H1 (cell line): ENCODE data around the gene SLIT2. TPM values are rescaled to one million over a fixed set of nuclear protein-coding genes. Genes with fewer than 3 reads are reported as not detected.

Source experiments
- BACH1 ChIP-seq: IDR thresholded peaks from 2 replicates; pipeline ENCODE4 v1.6.1; 2012; ENCODE audit warnings: low read length, improper control_type of control experiment
- CHD2 ChIP-seq: IDR thresholded peaks from 2 replicates; pipeline ENCODE4 v1.6.1; 2012; ENCODE audit warnings: low read length, improper control_type of control experiment
- EZH2 ChIP-seq: fragments of 200-600 bp; sonication (generic); IDR thresholded peaks from 2 replicates; pipeline ENCODE4 v1.7.1; 2012; ENCODE audit warnings: low read depth, mild to moderate bottlenecking, moderate library complexity, low read length, inconsistent platforms; ENCODE audit not compliant: severe bottlenecking
- polyA plus RNA-seq, 7 experiments: library from polyadenylated mRNA; depleted of rRNA in 3 of 7; stranded (reverse) in 5 of 7; unstranded in 2 of 7; fragments of >200 nt in 5 of 7; fragments of 200-250 nt in 2 of 7; gene quantifications; 1 replicate in 5 of 7; 2 replicates in 1 of 7; 4 replicates in 1 of 7; pipeline versions ENCODE4 v1.2.1 to v1.2.3, GENCODE V29; 2011 to 2013; ENCODE audit warnings: missing spikeins in 2 of 7, mixed read lengths in 2 of 7
- total RNA-seq: library from RNA; stranded (reverse); fragmentation: NEBNext Ultra II Directional; extraction: Animal tissue kit (Norgen Biotek cat#: 25700); gene quantifications from 2 replicates; pipeline ENCODE4 v1.2.1, GENCODE V29; 2021
- TF ChIP-seq, protein P1 (sequence below): fragments of 300-600 bp; sonication (generic); IDR thresholded peaks from 2 replicates; pipeline ENCODE4 v1.7.1; 2012; ENCODE audit warnings: low read length, moderate library complexity, mild to moderate bottlenecking, inconsistent platforms; ENCODE audit not compliant: insufficient replicate concordance

Gene SLIT2
- total and polyA plus RNA-seq, 2 of the 8 experiments (the other 6 are each of a cell fraction or from before 2014, with no cell fraction given) = 2.0 to 13.7 TPM

DNA sequence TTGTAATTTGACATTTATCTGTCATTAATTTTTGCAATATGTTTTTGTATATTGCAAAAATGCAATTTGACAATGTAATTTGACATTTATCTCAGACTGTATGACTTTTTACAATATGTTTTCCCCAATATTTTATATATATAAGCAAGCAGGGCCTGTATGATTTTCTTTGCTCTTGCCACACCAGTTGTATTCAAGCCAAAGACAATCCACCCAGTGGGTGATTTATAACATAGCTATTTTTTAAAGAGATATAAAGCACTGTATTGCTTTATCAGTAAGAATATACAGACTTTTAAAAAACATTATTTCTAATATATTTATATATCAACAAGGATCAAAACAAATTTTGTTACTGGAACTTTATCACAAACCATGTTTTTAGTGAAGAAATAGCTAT lies 47.3 kb downstream of the SLIT2 start (continued):
- TF ChIP-seq, protein P1, sequence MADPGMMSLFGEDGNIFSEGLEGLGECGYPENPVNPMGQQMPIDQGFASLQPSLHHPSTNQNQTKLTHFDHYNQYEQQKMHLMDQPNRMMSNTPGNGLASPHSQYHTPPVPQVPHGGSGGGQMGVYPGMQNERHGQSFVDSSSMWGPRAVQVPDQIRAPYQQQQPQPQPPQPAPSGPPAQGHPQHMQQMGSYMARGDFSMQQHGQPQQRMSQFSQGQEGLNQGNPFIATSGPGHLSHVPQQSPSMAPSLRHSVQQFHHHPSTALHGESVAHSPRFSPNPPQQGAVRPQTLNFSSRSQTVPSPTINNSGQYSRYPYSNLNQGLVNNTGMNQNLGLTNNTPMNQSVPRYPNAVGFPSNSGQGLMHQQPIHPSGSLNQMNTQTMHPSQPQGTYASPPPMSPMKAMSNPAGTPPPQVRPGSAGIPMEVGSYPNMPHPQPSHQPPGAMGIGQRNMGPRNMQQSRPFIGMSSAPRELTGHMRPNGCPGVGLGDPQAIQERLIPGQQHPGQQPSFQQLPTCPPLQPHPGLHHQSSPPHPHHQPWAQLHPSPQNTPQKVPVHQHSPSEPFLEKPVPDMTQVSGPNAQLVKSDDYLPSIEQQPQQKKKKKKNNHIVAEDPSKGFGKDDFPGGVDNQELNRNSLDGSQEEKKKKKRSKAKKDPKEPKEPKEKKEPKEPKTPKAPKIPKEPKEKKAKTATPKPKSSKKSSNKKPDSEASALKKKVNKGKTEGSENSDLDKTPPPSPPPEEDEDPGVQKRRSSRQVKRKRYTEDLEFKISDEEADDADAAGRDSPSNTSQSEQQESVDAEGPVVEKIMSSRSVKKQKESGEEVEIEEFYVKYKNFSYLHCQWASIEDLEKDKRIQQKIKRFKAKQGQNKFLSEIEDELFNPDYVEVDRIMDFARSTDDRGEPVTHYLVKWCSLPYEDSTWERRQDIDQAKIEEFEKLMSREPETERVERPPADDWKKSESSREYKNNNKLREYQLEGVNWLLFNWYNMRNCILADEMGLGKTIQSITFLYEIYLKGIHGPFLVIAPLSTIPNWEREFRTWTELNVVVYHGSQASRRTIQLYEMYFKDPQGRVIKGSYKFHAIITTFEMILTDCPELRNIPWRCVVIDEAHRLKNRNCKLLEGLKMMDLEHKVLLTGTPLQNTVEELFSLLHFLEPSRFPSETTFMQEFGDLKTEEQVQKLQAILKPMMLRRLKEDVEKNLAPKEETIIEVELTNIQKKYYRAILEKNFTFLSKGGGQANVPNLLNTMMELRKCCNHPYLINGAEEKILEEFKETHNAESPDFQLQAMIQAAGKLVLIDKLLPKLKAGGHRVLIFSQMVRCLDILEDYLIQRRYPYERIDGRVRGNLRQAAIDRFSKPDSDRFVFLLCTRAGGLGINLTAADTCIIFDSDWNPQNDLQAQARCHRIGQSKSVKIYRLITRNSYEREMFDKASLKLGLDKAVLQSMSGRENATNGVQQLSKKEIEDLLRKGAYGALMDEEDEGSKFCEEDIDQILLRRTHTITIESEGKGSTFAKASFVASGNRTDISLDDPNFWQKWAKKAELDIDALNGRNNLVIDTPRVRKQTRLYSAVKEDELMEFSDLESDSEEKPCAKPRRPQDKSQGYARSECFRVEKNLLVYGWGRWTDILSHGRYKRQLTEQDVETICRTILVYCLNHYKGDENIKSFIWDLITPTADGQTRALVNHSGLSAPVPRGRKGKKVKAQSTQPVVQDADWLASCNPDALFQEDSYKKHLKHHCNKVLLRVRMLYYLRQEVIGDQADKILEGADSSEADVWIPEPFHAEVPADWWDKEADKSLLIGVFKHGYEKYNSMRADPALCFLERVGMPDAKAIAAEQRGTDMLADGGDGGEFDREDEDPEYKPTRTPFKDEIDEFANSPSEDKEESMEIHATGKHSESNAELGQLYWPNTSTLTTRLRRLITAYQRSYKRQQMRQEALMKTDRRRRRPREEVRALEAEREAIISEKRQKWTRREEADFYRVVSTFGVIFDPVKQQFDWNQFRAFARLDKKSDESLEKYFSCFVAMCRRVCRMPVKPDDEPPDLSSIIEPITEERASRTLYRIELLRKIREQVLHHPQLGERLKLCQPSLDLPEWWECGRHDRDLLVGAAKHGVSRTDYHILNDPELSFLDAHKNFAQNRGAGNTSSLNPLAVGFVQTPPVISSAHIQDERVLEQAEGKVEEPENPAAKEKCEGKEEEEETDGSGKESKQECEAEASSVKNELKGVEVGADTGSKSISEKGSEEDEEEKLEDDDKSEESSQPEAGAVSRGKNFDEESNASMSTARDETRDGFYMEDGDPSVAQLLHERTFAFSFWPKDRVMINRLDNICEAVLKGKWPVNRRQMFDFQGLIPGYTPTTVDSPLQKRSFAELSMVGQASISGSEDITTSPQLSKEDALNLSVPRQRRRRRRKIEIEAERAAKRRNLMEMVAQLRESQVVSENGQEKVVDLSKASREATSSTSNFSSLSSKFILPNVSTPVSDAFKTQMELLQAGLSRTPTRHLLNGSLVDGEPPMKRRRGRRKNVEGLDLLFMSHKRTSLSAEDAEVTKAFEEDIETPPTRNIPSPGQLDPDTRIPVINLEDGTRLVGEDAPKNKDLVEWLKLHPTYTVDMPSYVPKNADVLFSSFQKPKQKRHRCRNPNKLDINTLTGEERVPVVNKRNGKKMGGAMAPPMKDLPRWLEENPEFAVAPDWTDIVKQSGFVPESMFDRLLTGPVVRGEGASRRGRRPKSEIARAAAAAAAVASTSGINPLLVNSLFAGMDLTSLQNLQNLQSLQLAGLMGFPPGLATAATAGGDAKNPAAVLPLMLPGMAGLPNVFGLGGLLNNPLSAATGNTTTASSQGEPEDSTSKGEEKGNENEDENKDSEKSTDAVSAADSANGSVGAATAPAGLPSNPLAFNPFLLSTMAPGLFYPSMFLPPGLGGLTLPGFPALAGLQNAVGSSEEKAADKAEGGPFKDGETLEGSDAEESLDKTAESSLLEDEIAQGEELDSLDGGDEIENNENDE = no peak
- TF ChIP-seq CHD2 (no peak), BACH1 (no peak), EZH2 (no peak)
